HUDEP-2 (cell line): ENCODE data around the gene C3orf38.
"Not testable (repeated sequence)": the region's sequence is repeated elsewhere in the genome, so short reads cannot be mapped to it uniquely, and the experiment has no call there.

Experiments
- DNase-seq, 76 experiments: peaks; one replicate each; lab custom pipeline; 2025; ENCODE audit not compliant: unreplicated experiment in 76 of 76; lab: John Stamatoyannopoulos, UW

The C3orf38 gene

GRCh38 chr3:88149509-88150362 is at the start of gene C3orf38:
C3orf38 (plus strand) TSS chr3:88149959; CDS start chr3:88150053, 94 bp downstream.
- DNase-seq = peak in 75 of 76 experiments; percentile 51 to 91 (median 81)

GRCh38 chr3:88101142-88101541 is 48.6 kb upstream of the C3orf38 start:
- DNase-seq = no peak

- DNase-seq = no peak
These were observed 44.4 kb upstream of the C3orf38 start for GRCh38 chr3:88105325-88105724.

GRCh38 chr3:88112289-88112688 is 37.5 kb upstream of the C3orf38 start:
- DNase-seq = no peak

GRCh38 chr3:88113311-88114162 is 36.2 kb upstream of the C3orf38 start:
- DNase-seq = peak in 61 of 76 experiments; percentile 0 to 72 (median 27)

- no peak for DNase-seq
These were observed 34.7 kb upstream of the C3orf38 start for GRCh38 chr3:88114878-88115549.

- no peak for DNase-seq
These were observed 32.1 kb upstream of the C3orf38 start for GRCh38 chr3:88117683-88118082.

GRCh38 chr3:88118603-88119002 is 31.2 kb upstream of the C3orf38 start:
- DNase-seq = not testable (repeated sequence)

GRCh38 chr3:88123526-88123925 is 26.2 kb upstream of the C3orf38 start:
- DNase-seq = no peak

GRCh38 chr3:88131695-88132094 is 18.1 kb upstream of the C3orf38 start:
- DNase-seq = no peak

GRCh38 chr3:88132894-88133293 is 16.9 kb upstream of the C3orf38 start:
- DNase-seq = no peak

- no peak for DNase-seq
These were observed 16.0 kb upstream of the C3orf38 start for GRCh38 chr3:88133711-88134263.

GRCh38 chr3:88137836-88138235 is 11.9 kb upstream of the C3orf38 start:
- no peak for DNase-seq

- DNase-seq = no peak
These were observed 8.2 kb upstream of the C3orf38 start for GRCh38 chr3:88141458-88142083.

GRCh38 chr3:88142094-88142624 is 7.6 kb upstream of the C3orf38 start:
- no peak for DNase-seq

GRCh38 chr3:88147261-88147660 is 2.5 kb upstream of the C3orf38 start:
- DNase-seq = peak in 1 of 76 experiments; percentile 6

- DNase-seq = no peak
These were observed 1.1 kb upstream of the C3orf38 start for GRCh38 chr3:88148651-88149050.

GRCh38 chr3:88149101-88149508 is 654 bp upstream of the C3orf38 start:
- DNase-seq = peak in 33 of 76 experiments; percentile 4 to 78 (median 46)

- peak in 9 of 76 experiments; percentile 4 to 44 (median 28) for DNase-seq
These were observed 612 bp downstream of the C3orf38 start for GRCh38 chr3:88150371-88150770.

- DNase-seq = peak in 5 of 76 experiments; percentile 7 to 33 (median 8)
These were observed 1.0 kb downstream of the C3orf38 start for GRCh38 chr3:88150806-88151205.
